ENCODE results near the gene RPS6KL1.

DNA sequence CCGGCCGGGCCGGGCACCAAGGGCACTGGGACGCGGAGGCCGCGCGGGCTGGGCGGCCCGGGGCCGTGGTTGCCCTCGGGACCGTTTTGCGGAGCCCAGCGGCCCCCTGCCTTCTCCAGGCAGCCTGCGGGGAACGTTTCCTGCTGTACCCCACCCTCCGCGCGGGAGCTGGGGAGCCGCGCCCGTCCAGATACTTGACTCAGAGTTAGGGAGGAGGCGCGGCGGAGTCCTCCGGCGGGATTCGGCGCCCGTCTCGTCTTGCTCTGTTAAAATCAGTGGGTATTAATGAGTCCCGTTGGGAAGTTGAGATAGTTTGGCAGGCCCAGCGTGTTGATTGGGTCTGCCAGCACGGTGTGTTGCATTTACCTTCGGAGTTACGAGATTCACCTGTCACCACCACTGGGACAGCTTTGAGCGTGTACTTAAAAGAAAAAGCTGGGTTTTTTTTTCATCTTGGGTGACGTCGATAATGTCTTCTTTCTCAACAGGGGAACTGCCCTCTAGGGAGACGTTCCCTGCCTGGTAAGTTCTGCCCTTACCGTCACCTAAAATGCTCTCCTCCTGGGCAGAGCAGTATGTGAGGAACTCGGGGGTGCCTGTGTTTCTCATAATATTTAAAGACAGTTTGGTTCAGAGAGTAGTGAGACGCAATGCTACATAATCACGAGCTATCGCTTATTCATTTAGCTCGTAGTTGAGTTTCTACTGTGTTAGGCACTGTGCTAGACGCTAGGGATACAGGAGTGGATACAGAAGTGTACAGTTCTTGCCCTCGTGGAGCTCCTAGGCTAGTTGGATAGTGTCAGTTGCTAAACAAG, 40.7 kb downstream of the RPS6KL1 start:
- TF ChIP-seq EZH2 (IDR thresholded peaks at IDR 0.05; ENCODE audit: insufficient read depth, poor library complexity, severe bottlenecking) (no peak), EZH2phosphoT487 (IDR thresholded peaks at IDR 0.05; ENCODE audit: insufficient read depth, low read depth) (no peak)
